Activated CD8-positive, alpha-beta memory T cell treated with anti-CD3 and anti-CD28 coated beads for 48 hours (primary cell): ENCODE data around the gene NALF2.
A peak's percentile ranks its signal among the peaks of the same experiment; 100 is the strongest.

Experiments
- DNase-seq, 3 experiments: peaks; one replicate each; pipeline ENCODE4 v3.0.0-alpha.2; 2020; ENCODE audit warnings: low read depth in 2 of 3, low spot score in 2 of 3

The NALF2 gene

GRCh38 chrX:69524781-69525363, 20.7 kb downstream of the NALF2 start:
- DNase-seq, result no peak

- DNase-seq, result no peak
Measured at GRCh38 chrX:69530306-69530705, 26.2 kb downstream of the NALF2 start.

- no peak for DNase-seq
Measured at GRCh38 chrX:69531031-69531755, 27.1 kb downstream of the NALF2 start.

- no peak for DNase-seq
Measured at GRCh38 chrX:69535661-69536060, 31.5 kb downstream of the NALF2 start.

- peak; percentile 40 to 60 (median 42) for DNase-seq
Measured at GRCh38 chrX:69538321-69538876, 34.3 kb downstream of the NALF2 start.

GRCh38 chrX:69539437-69539836, 35.3 kb downstream of the NALF2 start:
- DNase-seq, result no peak

- DNase-seq, result no peak
Measured at GRCh38 chrX:69541956-69542355, 37.8 kb downstream of the NALF2 start.

GRCh38 chrX:69543572-69543971, 39.4 kb downstream of the NALF2 start:
- no peak for DNase-seq

- DNase-seq, result no peak
Measured at GRCh38 chrX:69546417-69546816, 42.3 kb downstream of the NALF2 start.

GRCh38 chrX:69546978-69547377, 42.9 kb downstream of the NALF2 start:
- DNase-seq, result no peak

- DNase-seq, result no peak
Measured at GRCh38 chrX:69551421-69552009, 47.4 kb downstream of the NALF2 start.

- DNase-seq, result no peak
Measured at GRCh38 chrX:69552512-69552911, 48.4 kb downstream of the NALF2 start.
